Gastrocnemius medialis (tissue), 4 donors: ENCODE results near the gene PLA2G4A. TPM values are rescaled to one million over a fixed set of nuclear protein-coding genes. Genes with fewer than 3 reads are reported as not detected.

Experiments
- ATAC-seq, 2 donors: fragments of 150-250 bp; one replicate each; pipeline ENCODE4 v1.9.1; 2016
- DNase-seq, 2 donors: peaks; one replicate each; pipeline ENCODE4 v3.0.0-alpha.2; 2019
- H3K27ac ChIP-seq, 4 donors: fragments of 200-600 bp; sonication (generic); 1 replicate in 1 of 4; 2 replicates in 3 of 4; pipeline ENCODE4 v1.5.1; 2016 to 2018; ENCODE audit warnings: mild to moderate bottlenecking in 2 of 4, moderate library complexity in 1 of 4
- H3K27me3 ChIP-seq, 3 donors: fragments of 200-600 bp; sonication (generic) in 2 of 3; 1 replicate in 1 of 3; 2 replicates in 2 of 3; pipeline versions ENCODE4 v1.5.1 to v1.6.0; 2016 to 2019; ENCODE audit warnings: mild to moderate bottlenecking in 1 of 3, moderate library complexity in 1 of 3
- H3K36me3 ChIP-seq, 2 donors: fragments of 200-600 bp; sonication (generic) in 1 of 2; one replicate each; pipeline ENCODE4 v1.5.1; 2017 to 2018
- H3K4me1 ChIP-seq, 2 donors: fragments of 200-600 bp; sonication (generic) in 1 of 2; one replicate each; pipeline ENCODE4 v1.5.1; 2016 to 2017; ENCODE audit warnings: mild to moderate bottlenecking in 2 of 2
- H3K4me3 ChIP-seq, 4 donors: fragments of 200-600 bp; sonication (generic) in 3 of 4; 1 replicate in 1 of 4; 2 replicates in 3 of 4; pipeline ENCODE4 v1.5.1; 2016 to 2019; ENCODE audit warnings: mild to moderate bottlenecking in 2 of 4
- H3K9me3 ChIP-seq, 3 donors: fragments of 200-600 bp; sonication (generic) in 2 of 3; 1 replicate in 1 of 3; 2 replicates in 2 of 3; pipeline ENCODE4 v1.5.1; 2016 to 2019
- POLR2A ChIP-seq, 2 donors: fragments of 450-650 bp; IDR thresholded peaks; one replicate each; pipeline ENCODE4 v1.6.1; 2017; ENCODE audit warnings: antibody characterized with exemption in 2 of 2, mild to moderate bottlenecking in 2 of 2, moderate library complexity in 2 of 2
- in situ Hi-C, 4 donors: fragments of 200-750 bp; cut with MboI; loops; one replicate each; pipeline versions ENCODE4 v1.15.0 to v1.8.0; 2017; ENCODE audit warnings: low sequenced_read_pairs in 4 of 4
- intact Hi-C: fragments of 100-400 bp; cut with DNase I; formaldehyde crosslinking; loops from one replicate; pipeline ENCODE4 v1.15.1; 2023; ENCODE audit warnings: low total_unique reads
- total RNA-seq, 4 donors: library from RNA; depleted of rRNA; stranded (reverse); fragments of >200 nt; gene quantifications; one replicate each; pipeline versions ENCODE4 v1.1.0 to v1.2.3, GENCODE V29; 2016
- TF ChIP-seq, protein P1 (sequence below), 5 experiments: fragments of 450-650 bp in 3 of 5; fragments of 200-600 bp in 2 of 5; sonication (generic) in 2 of 5; IDR thresholded peaks in 4 of 5; conservative IDR thresholded peaks in 1 of 5; 1 replicate in 4 of 5; 2 replicates in 1 of 5; pipeline ENCODE4 v1.5.1; 2016 to 2019; ENCODE audit warnings: antibody characterized with exemption in 5 of 5, mild to moderate bottlenecking in 3 of 5, moderate library complexity in 3 of 5

Gene PLA2G4A
- total RNA-seq, 4 donors from 2014 or later: 0.44 to 0.95 (median 0.75) TPM

DNA sequence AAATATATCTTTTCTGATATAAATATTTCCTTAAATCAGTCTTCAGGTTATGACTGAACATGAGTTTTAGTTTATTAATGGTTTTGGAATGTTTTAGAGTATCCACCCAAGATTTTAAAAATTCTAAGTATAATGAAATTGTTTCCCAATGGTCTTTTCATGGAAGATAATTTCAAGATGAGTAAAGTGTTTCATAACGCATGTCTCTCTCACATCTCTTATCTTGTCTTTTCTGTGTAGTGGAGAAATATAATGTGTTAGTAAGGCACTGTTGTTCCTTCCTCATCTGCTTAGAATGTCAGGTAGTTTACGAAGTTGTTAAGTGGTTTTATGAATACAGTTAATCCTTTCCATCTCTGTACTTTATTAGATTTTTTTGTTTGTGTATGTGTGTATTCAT is 49.6 kb downstream of the PLA2G4A start:
- in situ Hi-C loops (no loop called here), intact Hi-C loops (no loop called here)
- Histone ChIP-seq H3K9me3 (no peaks in the 10 kb centered on the region), H3K27me3 (no peaks in the 10 kb centered on the region), H3K4me1 (no peaks in the 10 kb centered on the region), H3K27ac (no peak overlapping the region), H3K4me3 (no peak overlapping the region), H3K36me3 (no peaks in the 10 kb centered on the region)
- DNase-seq (no peak), ATAC-seq (no peak)
- no peak for TF ChIP-seq POLR2A (IDR thresholded peaks at IDR 0.05)
- TF ChIP-seq, protein P1, sequence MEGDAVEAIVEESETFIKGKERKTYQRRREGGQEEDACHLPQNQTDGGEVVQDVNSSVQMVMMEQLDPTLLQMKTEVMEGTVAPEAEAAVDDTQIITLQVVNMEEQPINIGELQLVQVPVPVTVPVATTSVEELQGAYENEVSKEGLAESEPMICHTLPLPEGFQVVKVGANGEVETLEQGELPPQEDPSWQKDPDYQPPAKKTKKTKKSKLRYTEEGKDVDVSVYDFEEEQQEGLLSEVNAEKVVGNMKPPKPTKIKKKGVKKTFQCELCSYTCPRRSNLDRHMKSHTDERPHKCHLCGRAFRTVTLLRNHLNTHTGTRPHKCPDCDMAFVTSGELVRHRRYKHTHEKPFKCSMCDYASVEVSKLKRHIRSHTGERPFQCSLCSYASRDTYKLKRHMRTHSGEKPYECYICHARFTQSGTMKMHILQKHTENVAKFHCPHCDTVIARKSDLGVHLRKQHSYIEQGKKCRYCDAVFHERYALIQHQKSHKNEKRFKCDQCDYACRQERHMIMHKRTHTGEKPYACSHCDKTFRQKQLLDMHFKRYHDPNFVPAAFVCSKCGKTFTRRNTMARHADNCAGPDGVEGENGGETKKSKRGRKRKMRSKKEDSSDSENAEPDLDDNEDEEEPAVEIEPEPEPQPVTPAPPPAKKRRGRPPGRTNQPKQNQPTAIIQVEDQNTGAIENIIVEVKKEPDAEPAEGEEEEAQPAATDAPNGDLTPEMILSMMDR (IDR thresholded peaks at IDR 0.05 in 4 of 5, conservative IDR thresholded peaks at IDR 0.05 in 1 of 5): no peak

GRCh38 chr1:186880982-186881381 is 52.2 kb downstream of the PLA2G4A start:
- no peak for TF ChIP-seq POLR2A (IDR thresholded peaks at IDR 0.05)
- TF ChIP-seq, protein P1 (IDR thresholded peaks at IDR 0.05 in 4 of 5, conservative IDR thresholded peaks at IDR 0.05 in 1 of 5): no peak
- H3K4me1 ChIP-seq: no peaks in the 10 kb centered on the region
- H3K9me3 ChIP-seq: no peaks in the 10 kb centered on the region
- no peak overlapping the region for H3K27ac ChIP-seq
- no peak for ATAC-seq
- no peaks in the 10 kb centered on the region for H3K36me3 ChIP-seq
- intact Hi-C loops: no loop called here
- H3K27me3 ChIP-seq: no peaks in the 10 kb centered on the region
- in situ Hi-C loops: no loop called here
- H3K4me3 ChIP-seq: no peak overlapping the region
- DNase-seq: no peak

- Histone ChIP-seq H3K9me3 (no peaks in the 10 kb centered on the region), H3K4me3 (no peak overlapping the region), H3K4me1 (no peaks in the 10 kb centered on the region), H3K36me3 (no peaks in the 10 kb centered on the region), H3K27me3 (no peaks in the 10 kb centered on the region), H3K27ac (no peak overlapping the region)
- no peak for DNase-seq
- in situ Hi-C loops: no loop called here
- TF ChIP-seq, protein P1 (IDR thresholded peaks at IDR 0.05 in 4 of 5, conservative IDR thresholded peaks at IDR 0.05 in 1 of 5): no peak
- TF ChIP-seq POLR2A (IDR thresholded peaks at IDR 0.05): no peak
- intact Hi-C loops: no loop called here
- no peak for ATAC-seq
Observed at GRCh38 chr1:186882372-186883134, 53.8 kb downstream of the PLA2G4A start.

GRCh38 chr1:186884251-186884650 is 55.5 kb downstream of the PLA2G4A start:
- ATAC-seq (no peak), DNase-seq (no peak)
- no peak overlapping the region for H3K27ac ChIP-seq
- no peaks in the 10 kb centered on the region for H3K36me3 ChIP-seq
- no peak for TF ChIP-seq POLR2A (IDR thresholded peaks at IDR 0.05)
- TF ChIP-seq, protein P1 (IDR thresholded peaks at IDR 0.05 in 4 of 5, conservative IDR thresholded peaks at IDR 0.05 in 1 of 5): no peak
- H3K27me3 ChIP-seq: no peaks in the 10 kb centered on the region
- in situ Hi-C loops: no loop called here
- no peak overlapping the region for H3K4me3 ChIP-seq
- no peaks in the 10 kb centered on the region for H3K9me3 ChIP-seq
- H3K4me1 ChIP-seq: no peaks in the 10 kb centered on the region
- intact Hi-C loops: no loop called here

GRCh38 chr1:186887203-186887602 is 58.5 kb downstream of the PLA2G4A start:
- H3K4me3 ChIP-seq: no peak overlapping the region
- H3K36me3 ChIP-seq: no peaks in the 10 kb centered on the region
- TF ChIP-seq POLR2A (IDR thresholded peaks at IDR 0.05): no peak
- TF ChIP-seq, protein P1 (IDR thresholded peaks at IDR 0.05 in 4 of 5, conservative IDR thresholded peaks at IDR 0.05 in 1 of 5): no peak
- no peaks in the 10 kb centered on the region for H3K27me3 ChIP-seq
- no peaks in the 10 kb centered on the region for H3K4me1 ChIP-seq
- intact Hi-C loops (no loop called here), in situ Hi-C loops (no loop called here)
- ATAC-seq (no peak), DNase-seq (no peak)
- no peak overlapping the region for H3K27ac ChIP-seq
- H3K9me3 ChIP-seq: no peaks in the 10 kb centered on the region
